HG03108 (cell line): ENCODE measurements around the gene TMEM79.

Source experiments
- ATAC-seq: cut with Tn5 transposase; IDR thresholded peaks from one replicate; pipeline ENCODE4 v1.9.1; 2021; ENCODE audit warnings: moderate library complexity; ENCODE audit not compliant: unreplicated experiment

The TMEM79 gene

GRCh38 chr1:156284112-156284511, at the start of gene TMEM79:
Gene TMEM79 (plus strand): TSS chr1:156284325. CDS start chr1:156285227, 902 bp downstream.
- no peak for ATAC-seq

GRCh38 chr1:156236164-156236563, 48.0 kb upstream of the TMEM79 start:
- no peak for ATAC-seq

- no peak for ATAC-seq
These were observed 45.9 kb upstream of the TMEM79 start for GRCh38 chr1:156238248-156238647.

GRCh38 chr1:156241311-156241811, 42.8 kb upstream of the TMEM79 start:
- no peak for ATAC-seq

- no peak for ATAC-seq
These were observed 42.2 kb upstream of the TMEM79 start, which contains the start of gene BGLAP for GRCh38 chr1:156241926-156242325. Gene BGLAP (plus strand): TSS chr1:156242184. CDS start chr1:156242232, 48 bp downstream.

GRCh38 chr1:156242738-156243137, 41.4 kb upstream of the TMEM79 start:
- ATAC-seq, result no peak

GRCh38 chr1:156244126-156244525, 40.0 kb upstream of the TMEM79 start:
- ATAC-seq, result no peak

GRCh38 chr1:156244712-156245111, 39.4 kb upstream of the TMEM79 start:
- ATAC-seq, result no peak

- ATAC-seq, result no peak
These were observed 38.5 kb upstream of the TMEM79 start for GRCh38 chr1:156245451-156246232.

- ATAC-seq, result no peak
These were observed 37.8 kb upstream of the TMEM79 start for GRCh38 chr1:156246241-156246780.

GRCh38 chr1:156246781-156247459, 37.2 kb upstream of the TMEM79 start:
- no peak for ATAC-seq

GRCh38 chr1:156247460-156248322, 36.4 kb upstream of the TMEM79 start, which contains the start of gene PAQR6:
Gene PAQR6 (minus strand): TSS chr1:156248056. CDS start chr1:156246731, 1,325 bp downstream.
- no peak for ATAC-seq

GRCh38 chr1:156248323-156248683, 35.8 kb upstream of the TMEM79 start:
- ATAC-seq, result no peak

GRCh38 chr1:156249593-156249992, 34.5 kb upstream of the TMEM79 start:
- ATAC-seq, result no peak

GRCh38 chr1:156251527-156251926, 32.6 kb upstream of the TMEM79 start:
- no peak for ATAC-seq

GRCh38 chr1:156253634-156254033, 30.5 kb upstream of the TMEM79 start:
- ATAC-seq, result no peak

GRCh38 chr1:156257711-156258110, 26.4 kb upstream of the TMEM79 start:
- ATAC-seq, result no peak

GRCh38 chr1:156258859-156259258, 25.3 kb upstream of the TMEM79 start:
- ATAC-seq, result no peak

GRCh38 chr1:156259805-156260204, 24.3 kb upstream of the TMEM79 start:
- no peak for ATAC-seq

- ATAC-seq, result no peak
These were observed 23.2 kb upstream of the TMEM79 start for GRCh38 chr1:156260896-156261295.
